ENCODE results near the gene MYBPC2. TPM values are rescaled to one million over a fixed set of nuclear protein-coding genes. Genes with fewer than 3 reads are reported as not detected.

MYBPC2 gene
- total and polyA plus RNA-seq, 12 donors, result 0.03 to 1.6 TPM; not detected in 10

- H3K9me3 ChIP-seq (replicated peaks in 1 of 3), result no peaks in the 10 kb centered on the region
- peaks cover 8% of the 10 kb centered on the region in 2 donors for H3K4me1 ChIP-seq (replicated peaks in 1 of 2)
- whole genome bisulfite sequencing, 4 donors, result 90 to 95% (median 94%) methylated on average over 7 to 30 of the region's 30 CpGs
- no peak for DNase-seq
- no peaks in the 10 kb centered on the region for H3K27me3 ChIP-seq
- no peak overlapping the region for H3K4me3 ChIP-seq
- no peak overlapping the region for H3K27ac ChIP-seq
- TF ChIP-seq POLR2A (IDR thresholded peaks at IDR 0.05), result no peak
- TF ChIP-seq, protein P1, sequence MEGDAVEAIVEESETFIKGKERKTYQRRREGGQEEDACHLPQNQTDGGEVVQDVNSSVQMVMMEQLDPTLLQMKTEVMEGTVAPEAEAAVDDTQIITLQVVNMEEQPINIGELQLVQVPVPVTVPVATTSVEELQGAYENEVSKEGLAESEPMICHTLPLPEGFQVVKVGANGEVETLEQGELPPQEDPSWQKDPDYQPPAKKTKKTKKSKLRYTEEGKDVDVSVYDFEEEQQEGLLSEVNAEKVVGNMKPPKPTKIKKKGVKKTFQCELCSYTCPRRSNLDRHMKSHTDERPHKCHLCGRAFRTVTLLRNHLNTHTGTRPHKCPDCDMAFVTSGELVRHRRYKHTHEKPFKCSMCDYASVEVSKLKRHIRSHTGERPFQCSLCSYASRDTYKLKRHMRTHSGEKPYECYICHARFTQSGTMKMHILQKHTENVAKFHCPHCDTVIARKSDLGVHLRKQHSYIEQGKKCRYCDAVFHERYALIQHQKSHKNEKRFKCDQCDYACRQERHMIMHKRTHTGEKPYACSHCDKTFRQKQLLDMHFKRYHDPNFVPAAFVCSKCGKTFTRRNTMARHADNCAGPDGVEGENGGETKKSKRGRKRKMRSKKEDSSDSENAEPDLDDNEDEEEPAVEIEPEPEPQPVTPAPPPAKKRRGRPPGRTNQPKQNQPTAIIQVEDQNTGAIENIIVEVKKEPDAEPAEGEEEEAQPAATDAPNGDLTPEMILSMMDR (IDR thresholded peaks at IDR 0.05), result no peak
- H3K36me3 ChIP-seq (replicated peaks in 1 of 2), result no peaks in the 10 kb centered on the region
- intact Hi-C loops (cut with DNase I), result no loop called here
Observed at GRCh38 chr19:50505856-50506611, 73.3 kb downstream of the MYBPC2 start.

DNA sequence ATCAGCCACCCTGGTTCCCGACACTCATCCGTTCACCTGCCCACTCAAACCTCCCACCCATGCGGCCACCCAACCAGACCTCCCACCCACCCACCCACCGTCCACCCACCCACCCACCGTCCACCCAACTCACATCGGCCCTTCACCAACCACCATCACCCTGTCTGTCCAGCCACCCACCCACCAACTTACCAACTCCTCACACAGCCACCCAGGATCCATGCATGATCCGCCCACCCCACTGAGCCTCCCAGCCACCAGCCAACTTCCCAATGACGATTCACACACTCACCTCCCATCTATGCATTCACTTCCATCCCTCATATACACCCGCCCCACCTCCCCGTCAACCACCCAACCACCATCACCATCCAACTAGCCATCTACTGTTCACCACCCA, 74.0 kb downstream of the MYBPC2 start:
- WGBS, 4 donors, result 94 to 96% (median 95%) methylated on average over 6 to 10 of the region's 10 CpGs
- Histone ChIP-seq H3K9me3 (replicated peaks in 1 of 3) (no peaks in the 10 kb centered on the region), H3K36me3 (replicated peaks in 1 of 2) (no peaks in the 10 kb centered on the region), H3K4me1 (replicated peaks in 1 of 2) (peaks cover 8% of the 10 kb centered on the region in 2 donors), H3K27me3 (no peaks in the 10 kb centered on the region), H3K27ac (no peak overlapping the region), H3K4me3 (no peak overlapping the region)
- no peak for DNase-seq
- intact Hi-C loops (cut with DNase I), result no loop called here
- TF ChIP-seq, protein P1 (IDR thresholded peaks at IDR 0.05), result no peak
- no peak for TF ChIP-seq POLR2A (IDR thresholded peaks at IDR 0.05)

DNA sequence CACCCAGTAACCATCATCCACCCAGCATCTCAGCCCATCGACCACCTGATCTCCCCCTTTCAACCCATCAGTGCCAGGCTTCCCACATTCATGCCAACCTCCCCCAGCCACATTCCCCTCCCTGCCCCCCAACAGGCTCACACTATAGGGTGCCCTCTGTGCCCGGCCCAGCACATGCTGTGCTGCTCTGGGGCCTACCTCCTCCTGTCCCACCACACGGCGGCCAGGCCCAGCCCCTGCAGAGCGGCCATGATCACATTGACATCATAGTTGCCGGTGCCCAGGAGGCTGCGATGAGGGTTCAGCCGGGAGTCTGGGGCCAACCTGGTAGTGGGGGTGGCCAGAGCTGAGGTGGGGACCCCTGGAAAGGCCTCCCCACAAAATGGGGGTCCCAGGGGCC, 74.7 kb downstream of the MYBPC2 start:
- H3K36me3 ChIP-seq (replicated peaks in 1 of 2), result no peaks in the 10 kb centered on the region
- H3K9me3 ChIP-seq (replicated peaks in 1 of 3), result no peaks in the 10 kb centered on the region
- no peak for DNase-seq
- H3K27me3 ChIP-seq, result no peaks in the 10 kb centered on the region
- H3K27ac ChIP-seq, result no peak overlapping the region
- peaks cover 8% of the 10 kb centered on the region in 2 donors for H3K4me1 ChIP-seq (replicated peaks in 1 of 2)
- intact Hi-C loops (cut with DNase I), result no loop called here
- H3K4me3 ChIP-seq, result no peak overlapping the region
- 91 to 100% (median 94%) methylated on average over 2 to 8 of the region's 8 CpGs for WGBS, 4 donors
- no peak for TF ChIP-seq POLR2A (IDR thresholded peaks at IDR 0.05)
- TF ChIP-seq, protein P1 (IDR thresholded peaks at IDR 0.05), result no peak

DNA sequence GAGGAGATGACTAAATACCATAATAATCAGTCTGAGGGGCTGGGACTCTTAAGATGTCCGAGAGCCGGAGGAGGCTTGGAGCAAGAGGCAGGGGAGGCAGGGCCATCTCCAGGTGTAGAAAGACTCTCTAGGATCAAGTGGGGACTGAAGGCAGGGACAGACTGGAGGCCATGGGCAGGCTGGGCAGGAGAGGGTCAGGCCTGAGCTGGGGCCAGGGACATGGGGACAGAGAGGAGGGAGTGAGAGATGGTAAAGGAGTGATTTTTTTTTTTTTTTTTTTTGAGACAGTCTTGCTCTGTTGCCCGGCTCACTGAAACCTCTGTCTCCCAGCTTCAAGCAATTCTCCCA, 76.1 kb downstream of the MYBPC2 start:
- WGBS, 4 donors, result 86 to 97% (median 89%) methylated on average over 3 of the region's 3 CpGs
- no peak for DNase-seq
- intact Hi-C loops (cut with DNase I), result no loop called here
- H3K4me1 ChIP-seq (replicated peaks in 1 of 2), result peaks cover 8% of the 10 kb centered on the region in 2 donors
- TF ChIP-seq POLR2A (IDR thresholded peaks at IDR 0.05), result no peak
- TF ChIP-seq, protein P1 (IDR thresholded peaks at IDR 0.05), result no peak
- no peaks in the 10 kb centered on the region for H3K9me3 ChIP-seq (replicated peaks in 1 of 3)
- no peak overlapping the region for H3K4me3 ChIP-seq
- H3K27ac ChIP-seq, result no peak overlapping the region
- H3K36me3 ChIP-seq (replicated peaks in 1 of 2), result no peaks in the 10 kb centered on the region
- H3K27me3 ChIP-seq, result no peaks in the 10 kb centered on the region
